ENCODE data around the gene STARD5. TPM values are rescaled to one million over a fixed set of nuclear protein-coding genes. Genes with fewer than 3 reads are reported as not detected.

STARD5 gene, protein sequence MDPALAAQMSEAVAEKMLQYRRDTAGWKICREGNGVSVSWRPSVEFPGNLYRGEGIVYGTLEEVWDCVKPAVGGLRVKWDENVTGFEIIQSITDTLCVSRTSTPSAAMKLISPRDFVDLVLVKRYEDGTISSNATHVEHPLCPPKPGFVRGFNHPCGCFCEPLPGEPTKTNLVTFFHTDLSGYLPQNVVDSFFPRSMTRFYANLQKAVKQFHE
- 10 to 100 TPM in 1 of 2 donors, 1 to 10 TPM in 1; 1.1 to 45.3 TPM for total RNA-seq
- 10 to 100 TPM; 26.1 to 47.0 TPM for polyA plus RNA-seq

- Histone ChIP-seq H3K4me1 (ENCODE audit: control insufficient read depth in 4 of 4, insufficient read depth in 4 of 4, low read length in 3 of 4) (peaks cover 0 to 37% (median 23%) of the 10 kb centered on the region in 4 donors), H3K9me3 (ENCODE audit: control insufficient read depth in 4 of 4, low read length in 3 of 4) (no peaks in the 10 kb centered on the region), H3K36me3 (ENCODE audit: control insufficient read depth in 4 of 4, insufficient read depth in 3 of 4, low read depth in 1 of 4, low read length in 3 of 4) (peaks cover 0 to 17% (median 11%) of the 10 kb centered on the region in 4 donors), H3K27ac (ENCODE audit: low read depth in 1 of 2, low read length in 2 of 2) (peak within 1 kb of the TSS; percentile 77 to 80), H3K9ac (ENCODE audit: low read depth in 1 of 2, low read length in 2 of 2) (peak within 1 kb of the TSS; percentile 52 to 94), H3K4me3 (ENCODE audit: low read depth in 1 of 3, low read length in 3 of 3) (peak within 1 kb of the TSS; percentile 87 to 100 (median 88)), H3K27me3 (ENCODE audit: control insufficient read depth in 4 of 4, insufficient read depth in 4 of 4, low read length in 3 of 4) (no peaks in the 10 kb centered on the region)
- DNase-seq (ENCODE audit: low spot score), result peak; percentile 98
- WGBS, result under 1% methylated on average over 67 of the region's 67 CpGs
- TF ChIP-seq YY1 (IDR thresholded peaks at IDR 0.05), result peak; percentile 92
- TF ChIP-seq SP1 (IDR thresholded peaks at IDR 0.05), result peak; percentile 97
- peak in 1 of 2 donors; percentile 42 for TF ChIP-seq EGR1 (IDR thresholded peaks at IDR 0.05; ENCODE audit: low read depth in 2 of 2)
- peak; percentile 42 for TF ChIP-seq FOXA1 (IDR thresholded peaks at IDR 0.05)
- TF ChIP-seq FOXA2 (IDR thresholded peaks at IDR 0.05), result no peak
- peak; percentile 83 for TF ChIP-seq RXRA (IDR thresholded peaks at IDR 0.05)
- TF ChIP-seq, protein P1, sequence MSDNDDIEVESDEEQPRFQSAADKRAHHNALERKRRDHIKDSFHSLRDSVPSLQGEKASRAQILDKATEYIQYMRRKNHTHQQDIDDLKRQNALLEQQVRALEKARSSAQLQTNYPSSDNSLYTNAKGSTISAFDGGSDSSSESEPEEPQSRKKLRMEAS (IDR thresholded peaks at IDR 0.05), result peak; percentile 65
- TF ChIP-seq HNF4G (IDR thresholded peaks at IDR 0.05), result peak; percentile 86
- TF ChIP-seq NR2F2 (IDR thresholded peaks at IDR 0.05), result no peak
- no peak for TF ChIP-seq ATF3 (IDR thresholded peaks at IDR 0.05)
- TF ChIP-seq GABPA (IDR thresholded peaks at IDR 0.05 in 1 of 2, conservative IDR thresholded peaks at IDR 0.05 in 1 of 2), result peak in 1 of 2 donors; percentile 67
- TF ChIP-seq JUND (IDR thresholded peaks at IDR 0.05), result peak; percentile 55 to 60
- TF ChIP-seq, protein P2, sequence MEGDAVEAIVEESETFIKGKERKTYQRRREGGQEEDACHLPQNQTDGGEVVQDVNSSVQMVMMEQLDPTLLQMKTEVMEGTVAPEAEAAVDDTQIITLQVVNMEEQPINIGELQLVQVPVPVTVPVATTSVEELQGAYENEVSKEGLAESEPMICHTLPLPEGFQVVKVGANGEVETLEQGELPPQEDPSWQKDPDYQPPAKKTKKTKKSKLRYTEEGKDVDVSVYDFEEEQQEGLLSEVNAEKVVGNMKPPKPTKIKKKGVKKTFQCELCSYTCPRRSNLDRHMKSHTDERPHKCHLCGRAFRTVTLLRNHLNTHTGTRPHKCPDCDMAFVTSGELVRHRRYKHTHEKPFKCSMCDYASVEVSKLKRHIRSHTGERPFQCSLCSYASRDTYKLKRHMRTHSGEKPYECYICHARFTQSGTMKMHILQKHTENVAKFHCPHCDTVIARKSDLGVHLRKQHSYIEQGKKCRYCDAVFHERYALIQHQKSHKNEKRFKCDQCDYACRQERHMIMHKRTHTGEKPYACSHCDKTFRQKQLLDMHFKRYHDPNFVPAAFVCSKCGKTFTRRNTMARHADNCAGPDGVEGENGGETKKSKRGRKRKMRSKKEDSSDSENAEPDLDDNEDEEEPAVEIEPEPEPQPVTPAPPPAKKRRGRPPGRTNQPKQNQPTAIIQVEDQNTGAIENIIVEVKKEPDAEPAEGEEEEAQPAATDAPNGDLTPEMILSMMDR (IDR thresholded peaks at IDR 0.05; ENCODE audit: low read depth, low read length, missing input control), result no peak
- TF ChIP-seq TAF1 (conservative IDR thresholded peaks at IDR 0.05), result peak; percentile 99
- TF ChIP-seq RAD21 (IDR thresholded peaks at IDR 0.05), result peak; percentile 35 to 58
- TF ChIP-seq HNF4A (conservative IDR thresholded peaks at IDR 0.05), result peak; percentile 95 to 98
- TF ChIP-seq, protein P3, sequence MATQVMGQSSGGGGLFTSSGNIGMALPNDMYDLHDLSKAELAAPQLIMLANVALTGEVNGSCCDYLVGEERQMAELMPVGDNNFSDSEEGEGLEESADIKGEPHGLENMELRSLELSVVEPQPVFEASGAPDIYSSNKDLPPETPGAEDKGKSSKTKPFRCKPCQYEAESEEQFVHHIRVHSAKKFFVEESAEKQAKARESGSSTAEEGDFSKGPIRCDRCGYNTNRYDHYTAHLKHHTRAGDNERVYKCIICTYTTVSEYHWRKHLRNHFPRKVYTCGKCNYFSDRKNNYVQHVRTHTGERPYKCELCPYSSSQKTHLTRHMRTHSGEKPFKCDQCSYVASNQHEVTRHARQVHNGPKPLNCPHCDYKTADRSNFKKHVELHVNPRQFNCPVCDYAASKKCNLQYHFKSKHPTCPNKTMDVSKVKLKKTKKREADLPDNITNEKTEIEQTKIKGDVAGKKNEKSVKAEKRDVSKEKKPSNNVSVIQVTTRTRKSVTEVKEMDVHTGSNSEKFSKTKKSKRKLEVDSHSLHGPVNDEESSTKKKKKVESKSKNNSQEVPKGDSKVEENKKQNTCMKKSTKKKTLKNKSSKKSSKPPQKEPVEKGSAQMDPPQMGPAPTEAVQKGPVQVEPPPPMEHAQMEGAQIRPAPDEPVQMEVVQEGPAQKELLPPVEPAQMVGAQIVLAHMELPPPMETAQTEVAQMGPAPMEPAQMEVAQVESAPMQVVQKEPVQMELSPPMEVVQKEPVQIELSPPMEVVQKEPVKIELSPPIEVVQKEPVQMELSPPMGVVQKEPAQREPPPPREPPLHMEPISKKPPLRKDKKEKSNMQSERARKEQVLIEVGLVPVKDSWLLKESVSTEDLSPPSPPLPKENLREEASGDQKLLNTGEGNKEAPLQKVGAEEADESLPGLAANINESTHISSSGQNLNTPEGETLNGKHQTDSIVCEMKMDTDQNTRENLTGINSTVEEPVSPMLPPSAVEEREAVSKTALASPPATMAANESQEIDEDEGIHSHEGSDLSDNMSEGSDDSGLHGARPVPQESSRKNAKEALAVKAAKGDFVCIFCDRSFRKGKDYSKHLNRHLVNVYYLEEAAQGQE (IDR thresholded peaks at IDR 0.05), result peak; percentile 92
- TF ChIP-seq, protein P4, sequence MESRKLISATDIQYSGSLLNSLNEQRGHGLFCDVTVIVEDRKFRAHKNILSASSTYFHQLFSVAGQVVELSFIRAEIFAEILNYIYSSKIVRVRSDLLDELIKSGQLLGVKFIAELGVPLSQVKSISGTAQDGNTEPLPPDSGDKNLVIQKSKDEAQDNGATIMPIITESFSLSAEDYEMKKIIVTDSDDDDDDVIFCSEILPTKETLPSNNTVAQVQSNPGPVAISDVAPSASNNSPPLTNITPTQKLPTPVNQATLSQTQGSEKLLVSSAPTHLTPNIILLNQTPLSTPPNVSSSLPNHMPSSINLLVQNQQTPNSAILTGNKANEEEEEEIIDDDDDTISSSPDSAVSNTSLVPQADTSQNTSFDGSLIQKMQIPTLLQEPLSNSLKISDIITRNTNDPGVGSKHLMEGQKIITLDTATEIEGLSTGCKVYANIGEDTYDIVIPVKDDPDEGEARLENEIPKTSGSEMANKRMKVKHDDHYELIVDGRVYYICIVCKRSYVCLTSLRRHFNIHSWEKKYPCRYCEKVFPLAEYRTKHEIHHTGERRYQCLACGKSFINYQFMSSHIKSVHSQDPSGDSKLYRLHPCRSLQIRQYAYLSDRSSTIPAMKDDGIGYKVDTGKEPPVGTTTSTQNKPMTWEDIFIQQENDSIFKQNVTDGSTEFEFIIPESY (IDR thresholded peaks at IDR 0.05), result peak; percentile 71
Observed at GRCh38 chr15:81323944-81324881, at the start of gene STARD5. Gene STARD5, minus strand, starts transcription at chr15:81324141. Its CDS starts 42 bp downstream, at chr15:81324099.
